ENCODE measurements around the gene HES7.

GRCh38 chr17:8166731-8167130 lies 42.8 kb upstream of the HES7 start:
- no peak for TF ChIP-seq ETV6 (CRISPR knock-in tag; IDR thresholded peaks at IDR 0.05)
- TF ChIP-seq MXD4 (CRISPR knock-in tag; IDR thresholded peaks at IDR 0.05; ENCODE audit: borderline replicate concordance) = no peak
- TF ChIP-seq CTCF (IDR thresholded peaks at IDR 0.05) = no peak
- no peak for TF ChIP-seq MAX (CRISPR knock-in tag; IDR thresholded peaks at IDR 0.05)
- TF ChIP-seq, protein P1, sequence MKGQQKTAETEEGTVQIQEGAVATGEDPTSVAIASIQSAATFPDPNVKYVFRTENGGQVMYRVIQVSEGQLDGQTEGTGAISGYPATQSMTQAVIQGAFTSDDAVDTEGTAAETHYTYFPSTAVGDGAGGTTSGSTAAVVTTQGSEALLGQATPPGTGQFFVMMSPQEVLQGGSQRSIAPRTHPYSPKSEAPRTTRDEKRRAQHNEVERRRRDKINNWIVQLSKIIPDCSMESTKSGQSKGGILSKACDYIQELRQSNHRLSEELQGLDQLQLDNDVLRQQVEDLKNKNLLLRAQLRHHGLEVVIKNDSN (CRISPR knock-in tag; IDR thresholded peaks at IDR 0.05) = no peak
- TF ChIP-seq SP1 (CRISPR knock-in tag; conservative IDR thresholded peaks at IDR 0.05) = no peak
- no peak for TF ChIP-seq GTF2I (CRISPR knock-in tag; conservative IDR thresholded peaks at IDR 0.05)
- TF ChIP-seq ATF3 (CRISPR knock-in tag; conservative IDR thresholded peaks at IDR 0.05) = no peak
- TF ChIP-seq, protein P2, sequence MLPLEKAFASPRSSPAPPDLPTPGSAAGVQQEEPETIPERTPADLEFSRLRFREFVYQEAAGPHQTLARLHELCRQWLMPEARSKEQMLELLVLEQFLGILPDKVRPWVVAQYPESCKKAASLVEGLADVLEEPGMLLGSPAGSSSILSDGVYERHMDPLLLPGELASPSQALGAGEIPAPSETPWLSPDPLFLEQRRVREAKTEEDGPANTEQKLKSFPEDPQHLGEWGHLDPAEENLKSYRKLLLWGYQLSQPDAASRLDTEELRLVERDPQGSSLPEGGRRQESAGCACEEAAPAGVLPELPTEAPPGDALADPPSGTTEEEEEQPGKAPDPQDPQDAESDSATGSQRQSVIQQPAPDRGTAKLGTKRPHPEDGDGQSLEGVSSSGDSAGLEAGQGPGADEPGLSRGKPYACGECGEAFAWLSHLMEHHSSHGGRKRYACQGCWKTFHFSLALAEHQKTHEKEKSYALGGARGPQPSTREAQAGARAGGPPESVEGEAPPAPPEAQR (CRISPR knock-in tag; IDR thresholded peaks at IDR 0.05) = no peak
- TF ChIP-seq ZNF121 (CRISPR knock-in tag; IDR thresholded peaks at IDR 0.05) = no peak
